ENCODE measurements around the gene ZCCHC7.

GRCh38 chr9:37405764-37406380 is 285.5 kb downstream of the ZCCHC7 start:
- TF ChIP-seq CTCF (IDR thresholded peaks at IDR 0.05; ENCODE audit: insufficient read depth, low read length) (no peak), SPI1 (IDR thresholded peaks at IDR 0.05; ENCODE audit: borderline replicate concordance, low read depth) (no peak)

All from HL-60 (cell line).